CD14-positive monocyte (primary cell): Measurements from ENCODE around the gene TMEM219. TPM values are rescaled to one million over a fixed set of nuclear protein-coding genes. Genes with fewer than 3 reads are reported as not detected.

Experiments used
- DNase-seq, 3 donors: peaks; one replicate each; pipeline ENCODE4 v3.0.0-alpha.2; 2011 to 2022
- H2AFZ ChIP-seq: 2 replicates; pipeline ENCODE4 v1.6.0; 2012; ENCODE audit warnings: mild to moderate bottlenecking, low read depth, low read length, inconsistent platforms; ENCODE audit not compliant: insufficient read depth, poor library complexity, severe bottlenecking
- H3K27ac ChIP-seq, 2 donors: 1 replicate in 1 of 2; 2 replicates in 1 of 2; pipeline ENCODE4 v1.5.1; 2012 to 2013; ENCODE audit warnings: low read length in 2 of 2, control low read depth in 1 of 2, inconsistent platforms in 1 of 2, low read depth in 1 of 2, mild to moderate bottlenecking in 1 of 2
- H3K27me3 ChIP-seq, 2 donors: one replicate each; pipeline versions ENCODE4 v1.6.0 to v1.6.1; 2011 to 2013; ENCODE audit warnings: low read length in 2 of 2; ENCODE audit not compliant: control insufficient read depth in 2 of 2, insufficient read depth in 2 of 2
- H3K36me3 ChIP-seq, 2 donors: replicated peaks in 1 of 2; 1 replicate in 1 of 2; 2 replicates in 1 of 2; pipeline versions ENCODE4 v1.5.1 to v1.6.1; 2012 to 2013; ENCODE audit warnings: low read length in 2 of 2, control low read depth in 1 of 2, inconsistent platforms in 1 of 2, mild to moderate bottlenecking in 1 of 2; ENCODE audit not compliant: insufficient read depth in 2 of 2, control insufficient read depth in 1 of 2
- H3K4me1 ChIP-seq, 2 donors: 1 replicate in 1 of 2; 2 replicates in 1 of 2; pipeline versions ENCODE4 v1.5.1 to v1.6.1; 2012 to 2013; ENCODE audit warnings: low read length in 2 of 2, control low read depth in 1 of 2, inconsistent platforms in 1 of 2, mild to moderate bottlenecking in 1 of 2, moderate library complexity in 1 of 2; ENCODE audit not compliant: insufficient read depth in 2 of 2, control insufficient read depth in 1 of 2
- H3K4me2 ChIP-seq: replicated peaks from 2 replicates; pipeline ENCODE3; 2012; ENCODE audit warnings: low read length, moderate library complexity, mild to moderate bottlenecking; ENCODE audit not compliant: poor library complexity, severe bottlenecking; ENCODE audit errors: extremely low read depth
- H3K4me3 ChIP-seq, 3 experiments: fragments of 200-600 bp in 1 of 3; sonication (generic) in 1 of 3; replicated peaks in 1 of 3; 1 replicate in 2 of 3; 2 replicates in 1 of 3; pipeline ENCODE4 v1.5.1; 2011 to 2013; ENCODE audit warnings: low read length in 3 of 3, mild to moderate bottlenecking in 3 of 3, control low read depth in 2 of 3, low read depth in 2 of 3, inconsistent platforms in 1 of 3, moderate library complexity in 1 of 3
- H3K79me2 ChIP-seq: 2 replicates; pipeline ENCODE4 v1.6.0; 2012; ENCODE audit warnings: mild to moderate bottlenecking, control low read depth, inconsistent platforms, low read length, moderate library complexity; ENCODE audit not compliant: insufficient read depth
- H3K9ac ChIP-seq: 2 replicates; pipeline ENCODE4 v1.6.0; 2017; ENCODE audit warnings: low read length, mild to moderate bottlenecking; ENCODE audit not compliant: insufficient read depth, poor library complexity, severe bottlenecking
- H3K9me3 ChIP-seq, 2 donors: replicated peaks in 1 of 2; 1 replicate in 1 of 2; 2 replicates in 1 of 2; pipeline versions ENCODE4 v1.5.1 to v1.6.1; 2012 to 2013; ENCODE audit warnings: low read length in 2 of 2, control low read depth in 1 of 2; ENCODE audit not compliant: control insufficient read depth in 1 of 2, insufficient read depth in 1 of 2
- H4K20me1 ChIP-seq: 2 replicates; pipeline ENCODE4 v1.6.0; 2012; ENCODE audit warnings: mild to moderate bottlenecking, low read length, control low read depth, moderate library complexity; ENCODE audit not compliant: insufficient read depth
- H3K27ac Mint-ChIP-seq, 7 donors: one replicate each; pipeline ENCODE4 v1.8.0; 2020; ENCODE audit warnings: mild to moderate bottlenecking in 7 of 7, mixed read lengths in 7 of 7, moderate library complexity in 6 of 7, inconsistent platforms in 2 of 7
- H3K27me3 Mint-ChIP-seq, 3 donors: one replicate each; pipeline ENCODE4 v1.8.0; 2021 to 2022; ENCODE audit warnings: low read depth in 3 of 3, mild to moderate bottlenecking in 3 of 3, mixed read lengths in 3 of 3, moderate library complexity in 3 of 3, inconsistent platforms in 1 of 3
- H3K36me3 Mint-ChIP-seq, 2 donors: one replicate each; pipeline ENCODE4 v1.8.0; 2020; ENCODE audit warnings: mixed read lengths in 2 of 2, inconsistent platforms in 1 of 2, mild to moderate bottlenecking in 1 of 2
- H3K4me1 Mint-ChIP-seq: one replicate; pipeline ENCODE4 v1.8.0; 2020; ENCODE audit warnings: mild to moderate bottlenecking, mixed read lengths
- H3K4me3 Mint-ChIP-seq, 2 donors: one replicate each; pipeline ENCODE4 v1.8.0; 2020; ENCODE audit warnings: mild to moderate bottlenecking in 2 of 2, mixed read lengths in 2 of 2, moderate library complexity in 1 of 2
- H3K9me3 Mint-ChIP-seq, 7 donors: one replicate each; pipeline ENCODE4 v1.8.0; 2020 to 2022; ENCODE audit warnings: mixed read lengths in 7 of 7, mild to moderate bottlenecking in 6 of 7, moderate library complexity in 6 of 7, inconsistent platforms in 2 of 7
- WGBS: methylation state at CpG from one replicate; pipeline ENCODE4 v1.1.5; 2013; ENCODE audit warnings: missing lambda C conversion rate; ENCODE audit not compliant: insufficient coverage; 5-methylcytosine and 5-hydroxymethylcytosine counted together
- intact Hi-C, 2 donors: fragments of 100-400 bp; cut with micrococcal nuclease; formaldehyde crosslinking; loops; one replicate each; pipeline versions ENCODE4 v1.15.0 to v1.15.1; 2023
- polyA plus RNA-seq, 3 donors: library from polyadenylated mRNA; depleted of rRNA in 1 of 3; unstranded in 2 of 3; stranded (reverse) in 1 of 3; fragments of 300-500 nt in 2 of 3; fragments of >200 nt in 1 of 3; fragmentation: Illumina TruSeq in 2 of 3; gene quantifications; 1 replicate in 2 of 3; 2 replicates in 1 of 3; pipeline ENCODE4 v1.2.3, GENCODE V29; 2012 to 2021
- TF ChIP-seq, protein P1 (sequence below): fragments of 200-600 bp; IDR thresholded peaks from one replicate; pipeline ENCODE4 v1.8.0; 2022; ENCODE audit warnings: antibody characterized with exemption, mild to moderate bottlenecking

The TMEM219 gene
- polyA plus RNA-seq, 3 donors, result 157 to 265 (median 227) TPM

GRCh38 chr16:30000735-30001631 lies 39.1 kb downstream of the TMEM219 start:
- H4K20me1 ChIP-seq, result peaks cover 8% of the 10 kb centered on the region
- Mint-ChIP-seq H3K4me1 (peaks cover 10% of the 10 kb centered on the region), H3K36me3 (peaks cover 42 to 60% of the 10 kb centered on the region in 2 donors), H3K27me3 (peaks cover 0 to 3% (median 0%) of the 10 kb centered on the region in 3 donors), H3K27ac (peak overlapping the region in 2 of 7 donors; percentile 6 to 27), H3K9me3 (no peaks in the 10 kb centered on the region), H3K4me3 (no peak overlapping the region)
- no peak overlapping the region for H3K4me2 ChIP-seq
- H3K9ac ChIP-seq, result no peak overlapping the region
- H3K27me3 ChIP-seq, result no peaks in the 10 kb centered on the region
- peaks cover 9% of the 10 kb centered on the region in 2 donors for H3K4me1 ChIP-seq
- no peak overlapping the region for H3K27ac ChIP-seq
- peaks cover 8% of the 10 kb centered on the region for H3K79me2 ChIP-seq
- peaks cover 14 to 60% of the 10 kb centered on the region in 2 donors for H3K36me3 ChIP-seq
- no peak overlapping the region for H2AFZ ChIP-seq
- H3K9me3 ChIP-seq, result no peaks in the 10 kb centered on the region
- DNase-seq, result no peak
- TF ChIP-seq, protein P1, sequence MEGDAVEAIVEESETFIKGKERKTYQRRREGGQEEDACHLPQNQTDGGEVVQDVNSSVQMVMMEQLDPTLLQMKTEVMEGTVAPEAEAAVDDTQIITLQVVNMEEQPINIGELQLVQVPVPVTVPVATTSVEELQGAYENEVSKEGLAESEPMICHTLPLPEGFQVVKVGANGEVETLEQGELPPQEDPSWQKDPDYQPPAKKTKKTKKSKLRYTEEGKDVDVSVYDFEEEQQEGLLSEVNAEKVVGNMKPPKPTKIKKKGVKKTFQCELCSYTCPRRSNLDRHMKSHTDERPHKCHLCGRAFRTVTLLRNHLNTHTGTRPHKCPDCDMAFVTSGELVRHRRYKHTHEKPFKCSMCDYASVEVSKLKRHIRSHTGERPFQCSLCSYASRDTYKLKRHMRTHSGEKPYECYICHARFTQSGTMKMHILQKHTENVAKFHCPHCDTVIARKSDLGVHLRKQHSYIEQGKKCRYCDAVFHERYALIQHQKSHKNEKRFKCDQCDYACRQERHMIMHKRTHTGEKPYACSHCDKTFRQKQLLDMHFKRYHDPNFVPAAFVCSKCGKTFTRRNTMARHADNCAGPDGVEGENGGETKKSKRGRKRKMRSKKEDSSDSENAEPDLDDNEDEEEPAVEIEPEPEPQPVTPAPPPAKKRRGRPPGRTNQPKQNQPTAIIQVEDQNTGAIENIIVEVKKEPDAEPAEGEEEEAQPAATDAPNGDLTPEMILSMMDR, result no peak
- whole genome bisulfite sequencing, result 96% methylated on average over 21 of the region's 33 CpGs
- no peak overlapping the region for H3K4me3 ChIP-seq
- intact Hi-C loops, result no loop called here

- Mint-ChIP-seq H3K4me3 (no peak overlapping the region), H3K36me3 (peaks cover 42 to 62% of the 10 kb centered on the region in 2 donors), H3K27me3 (peaks cover 0 to 3% (median 0%) of the 10 kb centered on the region in 3 donors), H3K27ac (peak overlapping the region in 5 of 7 donors; percentile 10 to 69 (median 27)), H3K4me1 (no peaks in the 10 kb centered on the region), H3K9me3 (peaks cover 0 to 2% (median 0%) of the 10 kb centered on the region in 7 donors)
- Histone ChIP-seq H3K9ac (no peak overlapping the region), H3K4me3 (no peak overlapping the region), H2AFZ (no peak overlapping the region), H3K27ac (no peak overlapping the region), H3K9me3 (no peaks in the 10 kb centered on the region), H3K4me2 (no peak overlapping the region), H3K27me3 (no peaks in the 10 kb centered on the region), H3K4me1 (no peaks in the 10 kb centered on the region), H3K79me2 (no peaks in the 10 kb centered on the region), H3K36me3 (peaks cover 14 to 56% of the 10 kb centered on the region in 2 donors), H4K20me1 (peaks cover 8% of the 10 kb centered on the region)
- no peak for DNase-seq
- TF ChIP-seq, protein P1, result no peak
- 92% methylated on average over 19 of the region's 19 CpGs for WGBS
- intact Hi-C loops, result no loop called here
These were observed 40.9 kb downstream of the TMEM219 start for GRCh38 chr16:30002614-30003346.
